ENCODE results near the gene INTS15.

DNA sequence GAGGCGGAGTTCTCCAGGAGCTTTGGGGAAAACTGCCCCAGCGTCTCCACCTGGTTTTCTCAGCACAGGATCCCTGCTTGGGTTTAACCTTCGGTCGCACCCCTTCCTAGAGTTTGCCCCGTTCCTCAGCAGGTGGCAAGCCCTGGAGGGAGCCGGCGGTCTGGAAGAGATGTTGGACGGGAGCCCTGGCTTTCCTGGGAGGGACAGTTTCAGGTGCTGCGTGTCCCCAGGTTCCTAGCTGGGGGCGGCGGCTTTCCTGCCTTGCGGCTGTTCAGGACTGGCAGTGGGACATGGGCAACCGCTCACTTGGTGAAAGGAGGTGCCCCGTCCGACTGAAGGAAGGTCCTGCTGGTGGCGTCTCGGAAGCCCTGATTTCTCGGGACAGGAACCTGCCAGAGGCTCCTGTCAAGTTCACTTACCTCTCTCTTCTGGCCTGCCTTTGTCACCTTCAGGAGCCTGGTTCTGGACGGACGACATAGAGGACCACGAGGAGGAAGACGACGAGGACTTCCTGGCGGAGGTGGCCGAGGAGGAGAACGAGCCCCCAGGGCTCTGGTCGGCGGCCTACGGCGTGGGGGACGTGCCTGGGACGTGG lies 62.1 kb downstream of the INTS15 start:
- TF ChIP-seq, protein P1, sequence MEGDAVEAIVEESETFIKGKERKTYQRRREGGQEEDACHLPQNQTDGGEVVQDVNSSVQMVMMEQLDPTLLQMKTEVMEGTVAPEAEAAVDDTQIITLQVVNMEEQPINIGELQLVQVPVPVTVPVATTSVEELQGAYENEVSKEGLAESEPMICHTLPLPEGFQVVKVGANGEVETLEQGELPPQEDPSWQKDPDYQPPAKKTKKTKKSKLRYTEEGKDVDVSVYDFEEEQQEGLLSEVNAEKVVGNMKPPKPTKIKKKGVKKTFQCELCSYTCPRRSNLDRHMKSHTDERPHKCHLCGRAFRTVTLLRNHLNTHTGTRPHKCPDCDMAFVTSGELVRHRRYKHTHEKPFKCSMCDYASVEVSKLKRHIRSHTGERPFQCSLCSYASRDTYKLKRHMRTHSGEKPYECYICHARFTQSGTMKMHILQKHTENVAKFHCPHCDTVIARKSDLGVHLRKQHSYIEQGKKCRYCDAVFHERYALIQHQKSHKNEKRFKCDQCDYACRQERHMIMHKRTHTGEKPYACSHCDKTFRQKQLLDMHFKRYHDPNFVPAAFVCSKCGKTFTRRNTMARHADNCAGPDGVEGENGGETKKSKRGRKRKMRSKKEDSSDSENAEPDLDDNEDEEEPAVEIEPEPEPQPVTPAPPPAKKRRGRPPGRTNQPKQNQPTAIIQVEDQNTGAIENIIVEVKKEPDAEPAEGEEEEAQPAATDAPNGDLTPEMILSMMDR (IDR thresholded peaks at IDR 0.05), result no peak
- no peak for TF ChIP-seq POLR2A (IDR thresholded peaks at IDR 0.05)
